ENCODE data around the gene KMT2B. TPM values are rescaled to one million over a fixed set of nuclear protein-coding genes. Genes with fewer than 3 reads are reported as not detected.
A peak's percentile ranks its signal among the peaks of the same experiment; 100 is the strongest.

The KMT2B gene
- total and polyA plus RNA-seq, 4 donors = 21.7 to 41.0 (median 27.5) TPM

GRCh38 chr19:35704218-35704617 is 13.6 kb upstream of the KMT2B start, which contains the start of gene ZBTB32:
Gene ZBTB32, plus strand, starts transcription at chr19:35704558. Its CDS starts 10,069 bp downstream, at chr19:35714627.
- ATAC-seq (ENCODE audit: insufficient read depth, low FRiP score) (no peak), DNase-seq (peak; percentile 56 to 58 (median 56))
- Histone ChIP-seq H3K4me1 (ENCODE audit: control insufficient read depth in 5 of 5, insufficient read depth in 5 of 5, low read length in 5 of 5) (peaks cover 0 to 4% (median 0%) of the 10 kb centered on the region in 5 donors), H3K36me3 (ENCODE audit: control insufficient read depth in 4 of 4, insufficient read depth in 4 of 4, low read length in 4 of 4) (no peaks in the 10 kb centered on the region), H3K27me3 (ENCODE audit: control insufficient read depth in 3 of 3, insufficient read depth in 3 of 3, low read length in 2 of 3) (no peaks in the 10 kb centered on the region), H3K4me3 (no peak within 1 kb of the TSS), H3K27ac (ENCODE audit: low read depth in 1 of 2, low read length in 1 of 2) (no peak within 1 kb of the TSS), H3K9ac (ENCODE audit: insufficient read depth in 1 of 2, low read length in 2 of 2) (no peak within 1 kb of the TSS), H3K9me3 (ENCODE audit: control insufficient read depth in 4 of 4, insufficient read depth in 3 of 4, low read length in 3 of 4) (no peaks in the 10 kb centered on the region)
- 31 to 39% methylated on average over 24 of the region's 24 CpGs for WGBS, 2 donors
- no peak for TF ChIP-seq CTCF (IDR thresholded peaks at IDR 0.05; ENCODE audit: control extremely low read depth, extremely low read depth)

GRCh38 chr19:35708391-35708790 is 9.4 kb upstream of the KMT2B start:
- ATAC-seq (ENCODE audit: insufficient read depth, low FRiP score) = no peak
- TF ChIP-seq CTCF (IDR thresholded peaks at IDR 0.05; ENCODE audit: control extremely low read depth, extremely low read depth) = no peak
- no peak overlapping the region for H3K4me3 ChIP-seq
- H3K27me3 ChIP-seq (ENCODE audit: control insufficient read depth in 3 of 3, insufficient read depth in 3 of 3, low read length in 2 of 3) = no peaks in the 10 kb centered on the region
- WGBS, 2 donors = 73 to 87% methylated on average over 1 of the region's 1 CpG
- H3K27ac ChIP-seq (ENCODE audit: low read depth in 1 of 2, low read length in 1 of 2) = no peak overlapping the region
- peaks cover 0 to 4% (median 0%) of the 10 kb centered on the region in 5 donors for H3K4me1 ChIP-seq (ENCODE audit: control insufficient read depth in 5 of 5, insufficient read depth in 5 of 5, low read length in 5 of 5)
- no peaks in the 10 kb centered on the region for H3K9me3 ChIP-seq (ENCODE audit: control insufficient read depth in 4 of 4, insufficient read depth in 3 of 4, low read length in 3 of 4)
- DNase-seq = peak in 2 of 3 donors; percentile 48 to 71
- no peak overlapping the region for H3K9ac ChIP-seq (ENCODE audit: insufficient read depth in 1 of 2, low read length in 2 of 2)
- H3K36me3 ChIP-seq (ENCODE audit: control insufficient read depth in 4 of 4, insufficient read depth in 4 of 4, low read length in 4 of 4) = no peaks in the 10 kb centered on the region

- no peak overlapping the region for H3K9ac ChIP-seq (ENCODE audit: insufficient read depth in 1 of 2, low read length in 2 of 2)
- no peak for DNase-seq
- H3K4me3 ChIP-seq = no peak overlapping the region
- no peaks in the 10 kb centered on the region for H3K27me3 ChIP-seq (ENCODE audit: control insufficient read depth in 3 of 3, insufficient read depth in 3 of 3, low read length in 2 of 3)
- no peak for ATAC-seq (ENCODE audit: insufficient read depth, low FRiP score)
- no peak overlapping the region for H3K27ac ChIP-seq (ENCODE audit: low read depth in 1 of 2, low read length in 1 of 2)
- peaks cover 0 to 12% (median 5%) of the 10 kb centered on the region in 5 donors for H3K4me1 ChIP-seq (ENCODE audit: control insufficient read depth in 5 of 5, insufficient read depth in 5 of 5, low read length in 5 of 5)
- H3K36me3 ChIP-seq (ENCODE audit: control insufficient read depth in 4 of 4, insufficient read depth in 4 of 4, low read length in 4 of 4) = no peaks in the 10 kb centered on the region
- 63 to 83% methylated on average over 13 of the region's 13 CpGs for WGBS, 2 donors
- no peaks in the 10 kb centered on the region for H3K9me3 ChIP-seq (ENCODE audit: control insufficient read depth in 4 of 4, insufficient read depth in 3 of 4, low read length in 3 of 4)
- no peak for TF ChIP-seq CTCF (IDR thresholded peaks at IDR 0.05; ENCODE audit: control extremely low read depth, extremely low read depth)
These were observed 6.7 kb upstream of the KMT2B start for GRCh38 chr19:35710784-35711723.
